Neuronal stem cell (in vitro differentiated cells): Measurements from ENCODE around the gene MEDAG.
A peak's percentile ranks its signal among the peaks of the same experiment; 100 is the strongest.

Experiments used
- DNase-seq: peaks from one replicate; pipeline ENCODE4 v3.0.0-alpha.2; 2013; ENCODE audit warnings: low spot score
- H2AFZ ChIP-seq: one replicate; pipeline ENCODE4 v1.6.1; 2013; ENCODE audit warnings: mild to moderate bottlenecking, low read length, inconsistent platforms
- H2AK5ac ChIP-seq: 2 replicates; pipeline ENCODE4 v1.6.1; 2013; ENCODE audit warnings: low read depth, mild to moderate bottlenecking, inconsistent platforms, low read length, moderate library complexity, mixed read lengths
- H2BK120ac ChIP-seq: 2 replicates; pipeline ENCODE4 v1.6.1; 2013; ENCODE audit warnings: low read depth, mild to moderate bottlenecking, inconsistent platforms, low read length, moderate library complexity, mixed read lengths
- H2BK12ac ChIP-seq: one replicate; pipeline ENCODE4 v1.6.1; 2013; ENCODE audit warnings: low read length, inconsistent platforms
- H2BK15ac ChIP-seq: 2 replicates; pipeline ENCODE4 v1.6.1; 2013; ENCODE audit warnings: mild to moderate bottlenecking, low read length, inconsistent platforms, mixed read lengths
- H2BK5ac ChIP-seq: one replicate; pipeline ENCODE4 v1.6.1; 2013; ENCODE audit warnings: inconsistent platforms, mild to moderate bottlenecking, low read length, moderate library complexity
- H3K14ac ChIP-seq: one replicate; pipeline ENCODE4 v1.6.1; 2013; ENCODE audit warnings: low read length, inconsistent platforms
- H3K18ac ChIP-seq: 2 replicates; pipeline ENCODE4 v1.6.1; 2013; ENCODE audit warnings: low read length, inconsistent platforms
- H3K23ac ChIP-seq: 2 replicates; pipeline ENCODE4 v1.6.1; 2013; ENCODE audit warnings: low read depth, mild to moderate bottlenecking, mixed read lengths, low read length, inconsistent platforms; ENCODE audit not compliant: poor library complexity
- H3K27ac ChIP-seq: replicated peaks from 3 replicates; pipeline ENCODE4 v1.5.1; 2013; ENCODE audit warnings: low read length, inconsistent platforms
- H3K27me3 ChIP-seq, 3 experiments: 2 replicates each; pipeline ENCODE4 v1.6.1; 2013; ENCODE audit warnings: low read length in 3 of 3, mild to moderate bottlenecking in 2 of 3, inconsistent platforms in 1 of 3, low read depth in 1 of 3, mixed read lengths in 1 of 3, moderate library complexity in 1 of 3; ENCODE audit not compliant: control insufficient read depth in 3 of 3, insufficient read depth in 3 of 3
- H3K36me3 ChIP-seq, 2 donors: replicated peaks in 1 of 2; 2 replicates each; pipeline ENCODE4 v1.6.1; 2013; ENCODE audit warnings: low read length in 2 of 2; ENCODE audit not compliant: control insufficient read depth in 2 of 2, insufficient read depth in 2 of 2
- H3K4ac ChIP-seq: 2 replicates; pipeline ENCODE4 v1.6.1; 2013; ENCODE audit warnings: inconsistent platforms, mild to moderate bottlenecking, low read length, moderate library complexity
- H3K4me1 ChIP-seq, 2 donors: 1 replicate in 1 of 2; 2 replicates in 1 of 2; pipeline ENCODE4 v1.6.1; 2013; ENCODE audit warnings: low read length in 2 of 2, low read depth in 1 of 2; ENCODE audit not compliant: control insufficient read depth in 2 of 2, insufficient read depth in 1 of 2
- H3K4me2 ChIP-seq: one replicate; pipeline ENCODE4 v1.6.1; 2013; ENCODE audit warnings: mild to moderate bottlenecking, low read length, inconsistent platforms; ENCODE audit not compliant: insufficient read depth, poor library complexity, severe bottlenecking
- H3K4me3 ChIP-seq, 2 donors: 2 replicates each; pipeline ENCODE4 v1.5.1; 2013; ENCODE audit warnings: low read length in 2 of 2, mild to moderate bottlenecking in 2 of 2, inconsistent platforms in 1 of 2, moderate library complexity in 1 of 2
- H3K79me1 ChIP-seq: one replicate; pipeline ENCODE4 v1.6.1; 2013; ENCODE audit warnings: low read depth, mild to moderate bottlenecking, inconsistent platforms, low read length, moderate library complexity
- H3K9ac ChIP-seq: one replicate; pipeline ENCODE4 v1.6.1; 2013; ENCODE audit warnings: mild to moderate bottlenecking, low read depth, low read length, inconsistent platforms; ENCODE audit not compliant: poor library complexity
- H3K9me3 ChIP-seq, 2 donors: replicated peaks in 1 of 2; 2 replicates each; pipeline versions ENCODE3 to v1.6.1; 2013; ENCODE audit warnings: low read length in 2 of 2, mild to moderate bottlenecking in 2 of 2, inconsistent platforms in 1 of 2, low read depth in 1 of 2, mixed read lengths in 1 of 2, moderate library complexity in 1 of 2; ENCODE audit not compliant: control insufficient read depth in 2 of 2, insufficient read depth in 1 of 2
- H4K8ac ChIP-seq: one replicate; pipeline ENCODE4 v1.6.1; 2013; ENCODE audit warnings: low read depth, mild to moderate bottlenecking, inconsistent platforms, low read length, moderate library complexity
- H4K91ac ChIP-seq: one replicate; pipeline ENCODE4 v1.6.1; 2013; ENCODE audit warnings: low read length, low read depth, mild to moderate bottlenecking, inconsistent platforms; ENCODE audit not compliant: poor library complexity
- WGBS, 2 donors: extraction: QIAGEN DNeasy Blood & Tissue Kit; methylation state at CpG; one replicate each; pipeline ENCODE4 v1.1.7; 2013; ENCODE audit warnings: missing lambda C conversion rate in 2 of 2, mixed read lengths in 1 of 2; ENCODE audit not compliant: insufficient read length in 2 of 2, insufficient replicate concordance in 1 of 2; ENCODE audit errors: extremely low coverage in 2 of 2; 5-methylcytosine and 5-hydroxymethylcytosine counted together

Gene MEDAG

DNA sequence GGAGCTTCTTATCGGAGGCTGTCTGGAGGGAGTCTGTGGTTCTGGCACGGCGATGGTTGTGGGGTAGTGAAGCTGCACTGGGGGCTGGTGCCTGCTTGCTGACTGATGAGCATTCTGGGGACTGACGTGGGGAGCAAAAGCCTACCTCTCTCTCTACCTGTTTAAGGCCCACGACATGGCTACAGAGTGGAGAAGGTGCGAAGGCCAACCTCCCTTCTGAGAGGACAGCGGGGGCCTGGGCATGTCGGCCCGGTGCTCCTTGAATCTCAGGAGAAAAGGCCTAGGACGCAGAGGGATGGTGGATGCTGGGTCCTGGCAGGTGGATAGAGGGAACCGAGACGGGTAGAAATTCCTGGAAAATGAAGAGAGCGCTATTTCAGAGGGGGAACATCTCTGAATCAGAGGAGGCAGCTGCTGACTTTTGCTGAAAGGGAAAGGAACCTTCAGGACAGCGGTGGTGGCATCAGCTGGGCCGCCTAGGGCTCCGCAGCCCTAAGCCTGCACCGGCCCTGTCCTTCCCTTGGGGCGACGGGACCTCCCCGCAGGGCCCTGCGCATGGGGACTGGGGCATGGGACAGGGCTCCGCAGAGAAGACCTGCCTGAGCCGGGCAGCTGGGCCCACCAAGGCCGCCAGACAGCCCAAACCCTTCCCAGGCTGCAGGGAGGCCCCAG lies 35.0 kb upstream of the MEDAG start:
- Histone ChIP-seq H3K27me3 (no peaks in the 10 kb centered on the region), H2BK15ac (peak overlapping the region; percentile 57), H3K9ac (no peak overlapping the region), H4K91ac (no peak overlapping the region), H3K9me3 (no peaks in the 10 kb centered on the region), H3K4me2 (no peak overlapping the region), H3K23ac (no peak overlapping the region), H3K79me1 (no peaks in the 10 kb centered on the region), H4K8ac (peak overlapping the region; percentile 58), H3K4me3 (no peak overlapping the region), H3K27ac (no peak overlapping the region), H3K36me3 (no peaks in the 10 kb centered on the region), H2AK5ac (peak overlapping the region; percentile 66), H2AFZ (peak overlapping the region; percentile 61), H2BK12ac (peak overlapping the region; percentile 48), H3K14ac (no peak overlapping the region), H3K18ac (peak overlapping the region; percentile 83), H2BK120ac (no peak overlapping the region), H2BK5ac (peak overlapping the region; percentile 70), H3K4me1 (peaks cover 26 to 45% of the 10 kb centered on the region in 2 donors), H3K4ac (peak overlapping the region; percentile 54)
- DNase-seq, result no peak
- no CpG with 5 or more reads among the region's 24 CpGs for WGBS, 2 donors

DNA sequence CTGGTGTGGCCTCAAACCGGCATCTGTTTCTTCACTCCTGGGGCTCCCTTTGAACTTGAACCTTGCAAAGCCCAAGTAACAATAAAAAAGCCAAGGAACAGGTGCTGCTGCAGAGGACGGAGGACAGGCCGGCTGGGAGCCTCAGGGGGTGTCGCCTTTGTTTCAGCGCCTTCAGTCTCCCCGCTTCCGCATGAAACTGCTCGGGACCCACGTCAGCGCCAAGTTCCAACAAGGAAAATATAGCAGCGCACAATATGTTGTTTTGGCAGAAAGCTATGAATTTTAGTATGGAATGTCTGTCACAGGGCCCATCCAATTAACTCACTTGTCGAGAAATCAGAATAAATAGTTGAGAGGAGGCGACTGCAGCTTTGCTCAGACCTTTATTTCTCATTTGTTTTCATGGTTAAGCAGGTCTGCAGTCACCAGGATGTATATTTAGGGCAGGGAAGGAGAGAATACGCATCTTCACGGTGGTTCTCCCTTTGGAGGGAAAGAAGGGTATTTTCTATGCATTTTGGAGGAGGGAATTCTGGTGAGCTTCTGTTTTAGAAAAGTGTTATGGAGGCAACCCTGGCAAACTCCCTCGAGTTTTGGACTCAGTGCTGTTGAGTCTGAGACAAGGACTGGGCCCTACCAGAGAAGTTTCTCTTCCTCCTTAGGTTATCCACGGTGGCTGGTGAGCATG lies 34.3 kb upstream of the MEDAG start:
- Histone ChIP-seq H2BK5ac (peak overlapping the region; percentile 87), H3K4ac (peak overlapping the region; percentile 59), H3K79me1 (no peaks in the 10 kb centered on the region), H2AK5ac (peak overlapping the region; percentile 66), H3K36me3 (no peaks in the 10 kb centered on the region), H4K91ac (peak overlapping the region; percentile 85), H3K23ac (no peak overlapping the region), H3K27me3 (no peaks in the 10 kb centered on the region), H3K27ac (peak overlapping the region; percentile 93), H4K8ac (no peak overlapping the region), H2AFZ (peak overlapping the region; percentile 61), H3K4me3 (no peak overlapping the region), H3K4me2 (no peak overlapping the region), H2BK15ac (peak overlapping the region; percentile 61), H3K4me1 (peaks cover 26 to 45% of the 10 kb centered on the region in 2 donors), H3K18ac (peak overlapping the region; percentile 91), H2BK12ac (peak overlapping the region; percentile 67), H3K9me3 (no peaks in the 10 kb centered on the region), H2BK120ac (peak overlapping the region; percentile 13), H3K9ac (no peak overlapping the region), H3K14ac (no peak overlapping the region)
- WGBS, 2 donors, result no CpG with 5 or more reads among the region's 17 CpGs
- DNase-seq, result no peak

DNA sequence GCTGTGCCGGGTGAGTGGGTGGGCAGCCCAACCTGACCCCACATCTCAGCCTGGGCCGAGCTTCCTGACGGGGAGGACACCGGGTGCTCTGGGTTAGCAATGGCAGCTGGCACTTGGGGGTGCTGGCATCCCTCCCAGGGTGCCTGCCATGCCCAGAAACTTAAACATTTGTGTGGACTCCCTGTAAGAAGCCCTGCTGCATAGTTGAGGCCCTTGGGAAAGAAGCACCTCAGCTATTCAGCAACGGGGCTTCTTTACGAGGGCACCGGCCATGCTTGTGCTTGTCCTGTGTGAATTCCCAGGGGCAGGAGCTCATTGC lies 33.8 kb upstream of the MEDAG start:
- Histone ChIP-seq H3K79me1 (no peaks in the 10 kb centered on the region), H3K18ac (peak overlapping the region; percentile 91), H3K4me3 (no peak overlapping the region), H3K36me3 (no peaks in the 10 kb centered on the region), H3K4me2 (no peak overlapping the region), H3K4me1 (peaks cover 26 to 45% of the 10 kb centered on the region in 2 donors), H3K27ac (peak overlapping the region; percentile 93), H3K9me3 (no peaks in the 10 kb centered on the region), H2BK5ac (peak overlapping the region; percentile 87), H2BK120ac (peak overlapping the region; percentile 13), H3K9ac (no peak overlapping the region), H3K23ac (no peak overlapping the region), H4K8ac (no peak overlapping the region), H2BK15ac (peak overlapping the region; percentile 61), H3K4ac (peak overlapping the region; percentile 59), H3K27me3 (no peaks in the 10 kb centered on the region), H2AFZ (peak overlapping the region; percentile 61), H4K91ac (peak overlapping the region; percentile 85), H2AK5ac (peak overlapping the region; percentile 39), H3K14ac (no peak overlapping the region), H2BK12ac (peak overlapping the region; percentile 67)
- no peak for DNase-seq
- WGBS, 2 donors, result no CpG with 5 or more reads among the region's 7 CpGs

DNA sequence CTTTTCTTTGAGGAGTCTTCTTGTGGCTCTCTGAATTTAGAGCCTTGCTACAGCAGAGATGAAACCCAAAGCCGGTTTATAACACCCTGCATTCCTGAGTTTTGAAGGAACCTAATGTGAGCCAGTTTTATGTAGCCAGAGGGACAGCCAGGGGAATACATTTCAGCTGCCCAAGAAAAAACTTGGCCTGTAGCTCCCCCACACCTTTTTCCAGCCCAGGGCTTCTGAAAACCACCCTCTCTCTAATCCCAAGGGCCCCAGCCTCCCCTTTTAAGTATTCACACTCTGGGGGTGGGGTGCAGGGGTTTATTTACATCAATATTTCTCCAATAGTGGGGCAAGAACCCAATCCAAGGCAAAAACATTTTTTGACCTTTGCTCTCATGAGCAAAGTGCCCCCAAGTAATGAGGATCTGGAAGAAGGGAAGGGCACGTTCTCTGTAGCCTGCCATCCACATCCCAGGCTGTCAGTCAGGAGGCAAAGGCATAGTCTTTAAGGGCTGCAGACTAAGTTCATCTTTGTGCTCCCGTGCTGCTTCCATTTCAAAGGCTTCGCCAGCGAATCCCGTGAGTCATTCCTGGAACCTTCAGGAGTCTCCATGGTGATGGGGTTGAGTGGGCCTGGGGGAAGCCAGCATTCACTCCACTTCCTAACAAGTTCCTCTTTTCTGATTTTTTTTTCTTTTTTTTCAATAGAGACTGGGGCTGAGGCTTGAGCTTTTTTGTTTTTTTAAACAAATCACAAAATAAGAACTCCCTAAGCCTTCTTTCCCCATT lies 33.2 kb upstream of the MEDAG start:
- Histone ChIP-seq H4K8ac (no peak overlapping the region), H3K14ac (no peak overlapping the region), H3K27ac (peak overlapping the region; percentile 93), H3K9ac (no peak overlapping the region), H3K79me1 (no peaks in the 10 kb centered on the region), H3K18ac (no peak overlapping the region), H2AFZ (peak overlapping the region; percentile 80), H4K91ac (no peak overlapping the region), H3K9me3 (no peaks in the 10 kb centered on the region), H3K4me3 (no peak overlapping the region), H2AK5ac (no peak overlapping the region), H3K4me1 (peaks cover 26 to 45% of the 10 kb centered on the region in 2 donors), H2BK15ac (no peak overlapping the region), H3K23ac (no peak overlapping the region), H3K27me3 (no peaks in the 10 kb centered on the region), H3K36me3 (no peaks in the 10 kb centered on the region), H2BK12ac (no peak overlapping the region), H2BK5ac (no peak overlapping the region), H3K4me2 (no peak overlapping the region), H3K4ac (no peak overlapping the region), H2BK120ac (peak overlapping the region; percentile 13)
- no CpG with 5 or more reads among the region's 6 CpGs for WGBS, 2 donors
- peak; percentile 77 for DNase-seq
